ENCODE results near the gene RELT.

RELT gene, protein sequence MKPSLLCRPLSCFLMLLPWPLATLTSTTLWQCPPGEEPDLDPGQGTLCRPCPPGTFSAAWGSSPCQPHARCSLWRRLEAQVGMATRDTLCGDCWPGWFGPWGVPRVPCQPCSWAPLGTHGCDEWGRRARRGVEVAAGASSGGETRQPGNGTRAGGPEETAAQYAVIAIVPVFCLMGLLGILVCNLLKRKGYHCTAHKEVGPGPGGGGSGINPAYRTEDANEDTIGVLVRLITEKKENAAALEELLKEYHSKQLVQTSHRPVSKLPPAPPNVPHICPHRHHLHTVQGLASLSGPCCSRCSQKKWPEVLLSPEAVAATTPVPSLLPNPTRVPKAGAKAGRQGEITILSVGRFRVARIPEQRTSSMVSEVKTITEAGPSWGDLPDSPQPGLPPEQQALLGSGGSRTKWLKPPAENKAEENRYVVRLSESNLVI

DNA sequence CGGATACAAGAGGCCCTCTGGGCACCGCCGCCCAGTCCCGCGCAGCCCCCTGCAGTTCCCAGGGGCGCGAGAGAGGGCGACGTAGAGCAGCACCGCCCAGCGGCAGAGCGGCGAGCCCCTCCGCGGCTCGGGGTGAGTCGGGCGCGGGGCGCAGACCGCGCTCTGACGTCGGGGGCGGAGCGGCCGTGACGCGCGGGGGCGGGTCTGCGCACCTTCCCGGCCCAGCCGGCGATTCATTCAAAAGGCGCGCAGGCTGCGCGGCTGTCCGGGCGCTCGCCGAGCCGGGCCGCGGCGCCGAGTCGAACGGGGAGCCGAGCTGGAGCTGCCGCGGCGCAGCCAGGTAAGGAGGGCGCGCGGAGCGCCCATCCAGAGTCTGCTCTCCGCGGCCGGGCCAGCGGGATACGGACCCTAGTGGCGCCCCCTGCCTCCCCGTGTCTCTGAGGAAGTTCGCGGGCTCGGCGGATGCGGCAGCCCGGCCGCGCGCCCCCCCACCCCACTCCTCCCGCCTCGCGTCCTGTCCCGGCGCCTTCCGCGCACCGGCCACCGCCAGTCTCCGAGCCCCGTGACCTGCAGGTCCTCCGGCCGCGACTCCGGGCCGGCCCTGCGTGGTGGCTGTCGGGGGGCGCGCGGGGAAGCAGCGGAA lies at the start of gene RELT:
Gene RELT, plus strand, starts transcription at position 240 of the 643 bp plus-strand sequence. CDS start 12,738 bp downstream, outside the sequence.
- peak; percentile 93 for DNase-seq

DNA sequence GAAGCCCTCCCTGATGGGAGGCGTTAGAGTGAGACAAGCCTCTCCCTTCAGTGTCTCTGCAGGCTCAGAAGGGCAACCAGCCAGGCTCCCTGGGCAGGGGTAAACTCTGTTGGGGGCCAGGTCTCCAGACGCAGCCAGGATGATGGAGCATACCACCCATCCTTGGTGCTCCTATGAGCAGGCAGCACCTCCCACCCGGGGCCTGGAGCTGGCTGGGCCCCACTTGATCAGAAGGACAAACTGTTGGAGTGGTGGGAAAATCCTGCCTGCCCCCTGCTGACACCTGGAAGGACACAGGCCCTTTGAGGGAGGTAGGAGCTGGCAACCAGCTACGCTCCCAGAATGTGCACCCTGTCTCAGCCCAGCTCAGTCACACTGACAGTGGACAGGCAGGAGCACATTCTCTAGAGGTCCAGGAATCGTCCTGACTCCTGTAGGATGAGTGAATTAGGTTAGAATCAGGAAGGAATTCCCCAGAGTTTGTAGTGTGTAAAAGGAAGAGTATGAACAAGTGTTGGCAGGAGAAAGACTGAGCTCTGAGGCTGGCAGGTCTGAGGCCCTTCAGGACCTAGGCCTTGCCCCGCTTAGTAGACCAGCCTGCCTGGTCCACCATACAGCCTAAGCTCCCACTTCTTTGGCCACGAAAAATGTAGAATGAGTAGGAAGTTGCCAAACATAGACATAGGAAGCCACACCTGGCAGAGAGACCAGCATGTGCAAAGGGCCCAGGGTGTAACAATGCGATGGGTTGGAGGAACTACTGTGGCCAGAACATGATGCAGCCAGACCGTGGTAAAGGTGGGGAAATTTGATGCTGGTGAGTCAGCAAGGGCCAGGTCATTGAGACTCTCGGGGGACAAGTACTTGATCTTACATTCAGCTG lies 49.0 kb upstream of the RELT start:
- DNase-seq = no peak

DNA sequence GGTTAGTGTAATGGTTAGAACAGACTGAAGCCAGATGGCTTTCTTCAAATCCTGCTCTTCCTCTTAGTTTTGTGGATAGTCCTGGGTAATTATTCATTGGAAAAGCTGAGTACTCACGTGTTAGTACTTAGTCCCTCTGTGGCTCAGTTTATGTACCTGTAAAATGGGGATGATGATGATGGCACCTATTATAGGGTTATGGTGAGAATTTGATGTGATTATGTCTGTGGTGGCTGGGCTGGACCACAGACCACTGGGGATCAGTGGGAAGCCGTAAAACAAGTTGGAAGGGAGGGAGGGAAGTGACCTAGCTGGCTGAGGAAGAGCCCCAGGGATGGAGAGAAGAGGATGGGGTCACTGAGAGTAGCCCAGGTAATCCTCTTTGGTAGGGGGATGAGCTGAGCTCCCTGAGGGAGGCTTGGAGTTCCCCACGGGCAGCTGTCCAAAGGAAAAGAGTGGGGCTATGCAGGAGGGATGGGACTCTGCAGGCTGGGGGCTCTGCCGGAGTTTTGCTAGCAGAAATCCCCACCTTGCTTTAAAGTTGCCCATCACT lies 48.3 kb upstream of the RELT start:
- no peak for DNase-seq

DNA sequence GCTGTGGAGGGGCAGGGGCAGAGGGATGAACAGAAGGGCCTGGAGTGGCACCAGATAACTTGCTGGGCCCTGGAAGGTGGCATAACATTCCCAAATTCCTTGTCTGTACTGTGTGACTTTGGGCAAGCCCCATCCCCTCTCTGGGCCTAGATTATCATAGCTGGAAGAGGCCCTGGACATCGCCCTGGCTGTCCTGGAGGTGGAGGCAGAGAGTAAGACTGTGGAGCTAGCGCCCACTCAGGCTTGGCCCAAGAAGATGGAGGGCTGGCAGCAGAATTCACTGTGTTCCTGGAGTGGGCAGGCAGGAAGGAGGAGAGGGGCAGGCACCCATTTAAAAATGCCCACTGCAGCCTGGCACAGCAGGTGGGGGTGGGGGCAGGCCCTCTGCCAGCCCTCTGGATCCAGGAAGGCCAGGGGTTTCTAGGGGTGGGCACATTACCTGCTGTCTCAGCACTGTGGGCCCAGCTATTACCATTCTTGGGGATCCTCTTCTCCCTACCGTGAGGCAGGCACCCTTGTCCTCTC lies 45.6 kb upstream of the RELT start:
- DNase-seq = no peak

DNA sequence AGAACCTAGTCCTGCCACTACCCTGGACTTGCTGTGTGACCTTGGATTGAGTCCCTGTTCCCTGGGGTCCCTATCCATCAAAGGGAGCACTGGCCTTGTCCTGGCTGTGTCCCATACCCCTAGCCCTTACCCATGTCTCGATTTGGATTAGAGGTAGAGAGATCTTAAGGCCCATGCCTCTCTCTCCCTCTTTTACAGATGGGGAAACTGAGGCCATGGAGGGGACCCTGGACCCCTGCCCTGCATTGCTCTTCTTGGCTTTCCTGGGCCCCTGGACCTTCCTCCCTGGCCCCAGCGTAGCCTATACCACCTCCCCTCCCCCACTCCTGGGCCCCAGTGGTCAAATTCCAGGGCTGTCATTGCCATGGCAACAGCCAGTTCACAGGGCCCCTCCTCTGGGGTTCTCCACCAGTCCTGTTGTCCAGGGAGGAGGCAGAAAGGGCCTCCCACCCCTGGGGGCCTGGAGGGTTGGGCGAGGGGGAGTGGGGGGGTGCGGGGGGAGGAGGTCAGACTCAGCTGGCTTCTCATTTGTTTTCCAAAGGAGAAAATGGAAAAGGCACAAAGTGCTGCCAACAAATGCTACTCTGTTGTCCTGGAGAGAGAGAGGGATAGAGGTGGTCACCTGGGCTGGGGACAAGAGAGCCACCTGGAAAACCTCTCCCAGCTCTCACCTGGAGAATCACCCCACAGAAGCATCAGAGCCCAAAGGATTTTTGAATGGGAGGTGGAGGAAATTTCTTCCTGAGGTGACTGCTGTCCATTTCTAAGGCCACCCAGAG lies 44.9 kb upstream of the RELT start:
- DNase-seq = no peak

DNA sequence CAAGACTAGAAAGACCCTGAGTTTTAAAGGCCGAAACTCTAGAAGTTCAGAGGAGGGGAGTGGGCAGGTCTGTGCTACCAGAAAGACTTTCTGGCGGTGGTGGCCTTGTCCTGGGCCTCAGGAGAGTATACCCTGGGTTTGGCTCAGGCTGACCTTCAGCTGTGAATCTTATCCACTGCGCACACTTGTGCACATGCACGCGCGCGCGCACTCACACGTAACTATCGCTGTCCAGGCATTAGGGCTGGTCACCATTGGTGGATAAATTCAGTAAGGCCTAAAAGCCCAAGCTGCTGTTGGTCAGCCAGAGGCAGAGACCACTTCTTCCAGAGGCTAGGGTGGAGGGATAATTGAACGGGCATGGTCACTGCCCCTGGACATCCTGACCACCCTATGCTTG lies 43.0 kb upstream of the RELT start:
- DNase-seq = no peak

DNA sequence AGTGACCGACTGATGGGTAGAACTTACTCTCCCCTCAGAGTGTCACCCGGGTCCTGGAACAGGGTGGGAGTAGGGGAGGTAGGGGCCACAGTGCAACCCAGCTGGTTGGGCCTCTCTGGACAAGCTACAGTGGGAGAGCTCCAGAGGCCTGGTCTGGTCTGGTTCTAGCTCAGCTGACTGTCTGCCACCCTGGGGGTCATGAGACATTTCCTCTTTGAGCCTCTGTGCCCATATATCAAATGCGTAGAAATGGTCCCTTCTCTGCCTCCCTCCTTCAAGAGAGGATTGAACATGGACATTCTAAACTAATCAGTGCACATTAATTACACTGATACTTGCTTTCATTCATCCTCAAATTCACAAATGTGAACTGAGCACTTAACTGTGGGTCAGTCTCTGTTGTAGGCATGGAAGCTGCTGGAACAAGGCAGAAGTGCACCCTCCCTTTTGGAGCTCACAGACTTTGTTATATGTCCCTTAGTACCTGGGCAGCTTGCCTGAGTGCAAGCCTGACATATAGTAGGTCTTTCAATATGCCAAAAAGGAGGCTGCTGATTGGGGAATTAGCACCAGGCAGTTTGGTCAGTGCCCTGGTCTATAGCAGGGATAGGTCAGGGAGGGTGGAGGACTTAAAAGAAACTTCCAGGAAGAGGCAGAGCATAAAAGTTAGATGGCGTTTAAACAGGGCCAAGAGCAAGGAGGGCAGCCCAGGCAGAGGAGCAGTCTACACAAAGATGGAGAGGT lies 42.4 kb upstream of the RELT start:
- no peak for DNase-seq

DNA sequence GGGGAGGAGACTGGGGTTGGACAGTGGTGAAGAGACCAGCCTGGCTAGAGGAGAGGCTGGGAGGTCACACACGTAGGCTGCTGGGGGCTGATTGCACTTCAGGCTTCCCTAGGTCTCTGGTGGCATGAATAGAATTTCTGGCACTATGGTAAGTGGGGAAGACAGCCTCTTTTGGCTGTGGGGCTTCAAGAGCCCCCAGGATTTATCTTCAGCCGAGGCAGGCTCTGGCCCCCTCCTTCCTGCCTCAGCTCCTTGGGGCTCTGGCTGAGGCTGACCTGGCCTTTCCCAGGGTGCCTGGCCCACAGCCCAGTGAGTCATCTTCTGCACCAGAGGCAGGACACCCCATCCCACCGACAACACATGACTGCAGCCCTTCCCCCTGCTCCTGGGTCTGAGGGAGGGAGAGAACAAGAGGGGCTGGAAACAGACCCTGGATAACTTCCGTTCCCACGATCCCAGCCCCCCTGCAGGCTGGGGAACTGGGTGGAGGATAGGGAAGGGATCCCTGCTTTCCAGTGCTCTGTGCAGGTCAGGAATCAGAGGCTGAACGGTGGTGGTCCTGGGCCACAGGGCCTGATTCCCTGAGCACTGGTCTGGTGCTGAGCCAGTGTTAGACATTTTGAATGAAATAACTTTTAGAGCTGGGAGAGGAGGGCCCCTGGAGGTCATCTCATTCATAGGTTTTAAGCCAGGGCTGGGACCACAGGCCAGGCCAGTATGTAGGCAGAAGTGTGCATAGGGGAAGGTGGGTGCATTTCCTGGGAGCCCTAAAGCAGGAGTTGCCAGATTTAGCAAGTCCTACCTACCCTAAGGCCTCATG lies 41.6 kb upstream of the RELT start:
- DNase-seq = peak; percentile 91

DNA sequence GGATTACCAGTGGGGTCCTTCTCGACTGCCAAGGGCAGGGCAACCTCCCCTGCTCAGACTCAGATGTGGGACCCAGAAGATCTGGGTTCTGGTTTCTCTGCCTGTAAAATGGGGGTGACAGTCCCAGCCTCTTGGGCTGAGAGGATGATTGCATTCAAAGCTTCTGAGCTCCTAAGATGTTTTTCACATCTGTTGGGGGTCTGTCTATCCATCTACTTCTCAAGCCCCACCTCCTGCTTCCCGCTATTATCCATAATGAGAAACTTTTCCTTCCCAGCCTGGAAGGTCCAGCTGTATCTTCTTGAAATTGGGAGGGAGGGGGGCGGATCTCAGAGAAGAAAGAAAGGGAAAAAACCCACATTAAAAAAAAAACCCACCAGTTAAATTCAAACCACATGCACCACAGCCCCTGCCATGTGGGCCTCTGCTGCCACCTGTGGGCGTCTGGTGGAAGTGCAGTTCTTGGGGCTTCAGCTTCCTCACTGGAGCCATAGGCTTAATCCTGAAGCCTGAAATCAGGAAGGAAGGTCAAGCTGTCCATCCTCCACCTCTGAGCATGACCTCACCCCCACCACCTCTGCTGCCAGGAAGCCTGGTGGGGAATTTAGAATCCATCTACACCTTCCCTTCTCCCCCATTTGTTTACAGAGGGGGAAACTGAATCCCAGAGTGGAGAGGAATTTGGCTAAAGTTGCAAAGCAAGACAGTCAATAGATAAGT lies 40.8 kb upstream of the RELT start:
- peak; percentile 95 for DNase-seq

DNA sequence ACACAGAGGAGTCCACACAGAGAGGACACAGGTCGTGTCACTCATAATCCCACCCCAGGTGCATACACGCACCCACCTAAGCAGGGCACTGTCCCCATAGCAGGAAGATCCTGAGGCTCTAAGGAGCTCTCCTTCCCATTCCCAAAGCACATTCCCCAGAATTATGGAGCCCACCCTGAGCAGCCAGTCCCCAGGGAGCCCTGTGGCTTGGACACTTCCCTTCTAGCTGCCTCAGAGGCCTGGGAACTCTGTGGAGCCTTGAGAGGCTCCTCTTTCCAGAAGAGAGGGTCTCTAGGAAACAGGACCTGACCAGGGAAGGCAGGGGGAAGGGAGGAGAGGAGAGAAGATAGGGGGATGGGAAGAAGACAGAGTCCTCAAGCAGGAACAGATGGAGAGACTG lies 38.4 kb upstream of the RELT start:
- no peak for DNase-seq

DNA sequence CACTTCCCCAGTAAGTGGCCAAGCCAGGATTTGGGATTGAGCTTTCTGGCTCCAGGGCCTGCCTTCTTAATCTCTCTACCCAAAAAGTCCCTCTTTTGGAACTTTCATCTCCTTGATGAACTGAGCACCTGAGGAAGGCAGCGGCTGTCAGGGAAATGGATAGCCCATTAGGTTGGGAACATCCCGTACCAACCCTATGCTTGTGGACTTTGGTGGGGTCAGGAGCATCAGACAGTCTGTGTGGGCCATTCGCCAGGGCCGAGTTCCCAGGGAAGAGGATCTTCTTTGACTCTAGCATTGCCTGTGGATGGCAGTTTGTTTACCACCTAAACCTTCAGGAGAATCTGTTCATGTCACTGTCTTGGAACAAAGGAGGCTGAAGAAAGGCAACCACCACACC lies 37.9 kb upstream of the RELT start:
- DNase-seq = no peak

DNA sequence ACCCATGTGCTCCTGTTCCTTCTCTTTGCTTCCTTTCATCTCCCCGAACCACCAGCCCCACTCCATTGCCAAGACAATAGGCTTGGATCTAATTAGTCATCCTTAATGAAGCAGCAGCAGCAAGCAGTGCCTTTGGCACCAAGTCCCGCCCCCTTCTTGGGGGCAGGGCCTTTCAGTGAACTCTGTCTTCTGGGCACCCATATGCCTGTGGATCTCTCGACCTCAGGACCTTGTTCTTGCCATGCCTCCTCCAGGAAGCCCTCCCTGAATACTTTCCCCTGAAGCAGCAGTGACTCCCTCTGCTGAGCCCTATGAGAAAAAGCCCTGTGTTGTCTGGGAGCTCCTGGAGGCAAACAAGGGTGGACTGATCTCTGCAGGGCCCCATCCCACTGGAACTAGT lies 36.0 kb upstream of the RELT start:
- DNase-seq = no peak

DNA sequence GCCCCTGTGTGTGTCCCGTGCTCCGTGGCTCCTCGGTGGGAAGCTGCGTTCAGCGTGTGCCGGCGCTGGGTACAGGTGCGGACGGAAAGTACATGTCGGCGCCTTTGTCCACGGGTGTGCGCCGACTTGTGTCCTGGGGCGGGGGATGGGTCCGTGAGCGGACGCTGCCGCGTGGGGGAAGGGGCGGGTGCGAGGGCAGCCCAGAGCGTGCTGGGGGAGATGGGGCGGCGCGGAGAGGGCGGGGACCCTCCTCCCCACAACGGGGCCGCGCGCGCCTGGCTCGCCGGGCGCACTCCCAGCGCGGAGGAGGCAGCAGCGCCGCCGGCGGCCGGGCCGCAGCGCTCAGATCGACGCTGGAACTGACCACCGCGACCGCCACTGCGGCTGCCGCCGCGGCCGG lies 33.6 kb upstream of the RELT start:
- no peak for DNase-seq

DNA sequence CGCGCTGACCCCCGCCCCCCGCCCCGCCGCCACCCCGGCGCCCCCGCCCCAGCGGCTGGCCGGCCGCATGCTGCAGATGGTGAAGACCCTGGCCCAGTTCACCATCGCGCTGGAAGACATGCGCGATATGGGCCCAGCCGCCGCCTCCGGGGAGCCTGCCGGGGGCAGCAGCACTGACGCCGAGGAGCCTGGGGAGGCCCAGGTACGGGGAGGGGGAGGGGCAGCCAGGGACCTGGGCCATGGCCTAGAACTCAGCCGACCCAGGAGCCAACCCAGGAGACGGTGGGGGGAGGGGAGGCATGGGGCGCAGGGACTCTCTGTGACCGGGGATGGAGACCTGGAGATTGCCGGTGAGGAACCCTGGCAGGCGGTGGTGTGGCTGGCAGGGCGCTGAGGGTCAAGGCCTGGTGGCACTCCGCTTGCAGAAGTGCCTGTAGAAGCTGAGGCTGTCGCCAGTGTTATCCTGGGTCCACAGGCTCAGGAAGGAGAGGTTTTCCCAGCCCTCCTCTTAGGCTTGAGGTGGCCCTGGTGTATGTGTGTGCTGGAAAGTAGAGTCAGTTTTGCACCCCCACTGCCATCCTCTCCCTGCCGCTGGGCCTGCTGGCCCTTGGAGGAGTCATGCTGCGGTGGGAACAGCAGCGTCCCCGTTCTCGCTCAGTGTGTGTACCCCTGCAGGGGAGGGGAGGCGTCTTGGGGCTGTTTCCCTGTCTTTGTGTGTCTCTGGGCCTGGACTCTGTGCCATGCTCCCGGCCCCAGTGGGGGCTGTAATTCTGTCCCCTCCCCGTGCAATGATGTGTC lies 32.9 kb upstream of the RELT start:
- DNase-seq = no peak

DNA sequence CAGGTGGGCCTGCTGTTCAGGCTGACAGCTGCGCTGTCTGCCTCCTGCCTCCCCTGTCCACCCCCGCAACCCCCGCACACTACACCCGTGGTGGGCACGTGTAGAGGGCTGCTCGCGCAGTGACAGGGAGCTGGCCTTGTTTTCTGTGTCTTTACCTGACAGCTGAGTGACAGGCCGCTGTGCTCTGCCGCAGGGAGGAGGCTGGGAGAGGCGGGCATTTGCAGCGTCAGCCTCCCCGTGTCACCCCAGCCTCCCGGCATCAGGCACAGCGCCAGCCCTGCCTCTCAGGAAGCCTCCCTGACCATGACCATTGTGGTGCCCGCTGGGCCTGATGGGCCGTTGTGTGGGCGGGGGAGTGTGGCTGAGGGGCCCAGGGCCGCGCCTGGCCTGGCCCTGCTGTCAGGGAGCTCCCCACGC lies 32.0 kb upstream of the RELT start:
- peak; percentile 49 for DNase-seq

DNA sequence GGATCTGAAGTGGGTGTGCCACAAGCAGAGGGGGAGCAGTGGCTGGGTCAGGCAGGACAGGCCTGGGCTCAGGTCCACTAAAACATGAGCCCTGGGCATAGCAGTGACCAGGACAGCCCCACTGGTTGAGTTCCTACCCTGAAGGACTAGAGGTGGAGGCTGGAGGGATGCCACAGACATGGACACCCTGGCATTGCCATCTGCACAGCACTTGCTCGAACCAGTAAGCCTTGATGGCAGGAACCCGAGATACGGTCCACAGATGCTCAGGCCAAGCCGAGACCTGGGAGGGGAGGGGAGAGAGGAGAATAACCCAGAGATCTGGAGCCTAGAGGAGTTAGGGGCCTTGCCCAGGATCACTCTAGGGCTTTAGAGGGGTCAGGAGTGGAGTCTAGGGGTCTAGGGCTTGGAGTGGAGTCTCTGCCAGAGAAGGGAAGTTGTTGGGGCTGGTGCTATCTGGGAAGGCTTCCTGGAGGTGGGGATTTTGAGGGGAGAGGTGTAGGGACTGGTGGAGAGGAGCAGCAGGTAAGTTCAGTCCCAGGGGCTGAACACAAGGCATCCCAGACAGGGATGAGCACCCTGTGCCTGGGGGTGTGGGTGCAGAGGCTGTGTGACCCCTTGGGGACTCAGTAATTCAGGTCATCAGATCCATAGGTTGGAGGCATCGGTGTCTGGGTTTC lies 30.6 kb upstream of the RELT start:
- DNase-seq = no peak

DNA sequence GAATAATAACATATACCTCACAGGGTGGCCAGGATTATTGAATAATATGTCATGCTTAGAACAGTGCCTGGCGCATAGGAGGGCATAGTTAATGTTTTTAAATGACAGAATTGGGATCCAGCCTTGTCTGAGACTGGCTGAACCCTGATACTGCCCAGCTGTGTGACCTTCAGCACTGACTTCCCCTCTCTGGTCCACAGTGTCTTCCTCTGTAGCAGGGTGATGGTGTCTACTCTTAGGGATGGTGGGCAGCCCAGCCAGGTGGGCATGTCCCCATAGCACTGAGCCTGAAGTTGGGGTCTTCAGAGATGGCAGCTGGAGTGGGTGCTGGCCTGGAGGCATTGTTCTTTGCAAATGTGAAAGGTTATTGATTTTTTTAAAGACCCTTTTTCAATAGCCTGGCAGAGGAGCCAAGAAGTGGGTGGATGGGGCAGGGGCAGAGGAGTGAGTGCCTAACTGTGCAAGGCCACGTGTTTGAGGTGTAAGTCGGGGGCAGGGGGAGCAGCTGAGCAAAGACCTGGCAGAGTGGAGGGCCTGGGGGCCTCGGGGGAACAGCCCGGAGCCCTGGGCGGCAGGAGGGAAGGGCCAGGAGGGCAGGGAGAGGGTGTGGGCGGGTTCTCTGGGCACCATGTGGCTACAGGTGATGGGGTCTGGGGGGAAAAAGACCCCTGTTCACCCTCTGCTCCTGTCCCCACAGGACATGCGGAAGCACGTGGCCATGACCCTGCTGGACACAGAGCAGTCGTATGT lies 29.8 kb upstream of the RELT start:
- DNase-seq = no peak
